HG02970 (cell line): ENCODE data around the gene NKX6-1.

Source experiments
- ATAC-seq: cut with Tn5 transposase; IDR thresholded peaks from one replicate; pipeline ENCODE4 v1.9.1; 2021; ENCODE audit warnings: mild to moderate bottlenecking, moderate library complexity, moderate number of reproducible peaks; ENCODE audit not compliant: unreplicated experiment, low FRiP score

NKX6-1 gene

DNA sequence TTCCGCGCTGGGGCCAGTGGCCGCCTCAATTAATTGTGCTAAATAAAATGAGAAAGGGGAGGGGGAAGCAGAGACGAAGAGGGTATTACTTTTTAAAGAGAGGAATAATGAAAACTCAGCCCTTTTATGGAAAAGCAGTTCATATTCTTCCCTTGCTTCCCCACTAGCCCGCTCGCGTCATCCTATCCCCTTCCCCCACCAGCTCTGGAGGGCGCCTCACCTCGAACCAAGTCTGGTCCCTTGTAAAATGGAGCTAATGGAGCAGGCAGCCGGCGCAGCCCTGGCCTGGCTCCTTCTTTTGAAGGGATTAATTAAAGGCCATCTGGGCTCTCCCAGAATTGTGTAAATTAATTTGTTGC is 511 bp upstream of the NKX6-1 start:
- no peak for ATAC-seq

DNA sequence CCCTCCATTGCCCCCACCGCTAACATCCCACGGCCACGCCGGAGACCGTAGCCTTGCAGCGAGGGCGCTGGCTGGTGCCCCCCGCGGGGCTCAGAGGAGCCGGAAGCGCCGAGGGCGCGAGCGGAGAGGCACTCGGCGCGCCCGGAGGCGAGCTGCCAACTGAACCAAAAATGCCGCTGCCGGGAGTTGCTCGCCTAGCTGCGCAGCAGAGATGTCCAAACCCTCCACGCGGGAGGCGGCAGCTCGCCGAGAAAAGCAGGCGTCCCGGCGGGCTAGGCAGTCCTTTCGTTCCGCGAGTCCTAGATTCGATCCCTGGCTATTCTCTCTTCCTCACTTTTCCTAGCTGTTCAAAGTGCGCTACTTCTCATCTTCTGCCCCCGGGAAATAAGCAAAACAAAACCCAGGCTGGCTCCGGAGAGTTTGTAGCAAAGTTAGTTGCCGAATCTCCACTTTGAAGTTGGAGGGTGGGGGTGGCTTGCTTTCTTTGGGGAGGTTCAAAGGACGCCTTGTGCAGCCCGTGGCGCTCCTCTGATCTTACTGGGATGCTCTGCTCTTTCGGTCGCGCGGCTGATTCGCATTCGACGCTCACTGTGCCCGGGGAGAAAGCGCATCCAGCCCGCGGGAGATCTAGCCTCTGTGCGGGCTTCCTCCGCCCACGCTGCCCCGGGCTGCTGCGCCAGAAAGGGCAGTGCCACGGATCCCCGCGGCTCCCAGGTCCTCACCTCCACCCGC is 723 bp downstream of the NKX6-1 start:
- no peak for ATAC-seq

DNA sequence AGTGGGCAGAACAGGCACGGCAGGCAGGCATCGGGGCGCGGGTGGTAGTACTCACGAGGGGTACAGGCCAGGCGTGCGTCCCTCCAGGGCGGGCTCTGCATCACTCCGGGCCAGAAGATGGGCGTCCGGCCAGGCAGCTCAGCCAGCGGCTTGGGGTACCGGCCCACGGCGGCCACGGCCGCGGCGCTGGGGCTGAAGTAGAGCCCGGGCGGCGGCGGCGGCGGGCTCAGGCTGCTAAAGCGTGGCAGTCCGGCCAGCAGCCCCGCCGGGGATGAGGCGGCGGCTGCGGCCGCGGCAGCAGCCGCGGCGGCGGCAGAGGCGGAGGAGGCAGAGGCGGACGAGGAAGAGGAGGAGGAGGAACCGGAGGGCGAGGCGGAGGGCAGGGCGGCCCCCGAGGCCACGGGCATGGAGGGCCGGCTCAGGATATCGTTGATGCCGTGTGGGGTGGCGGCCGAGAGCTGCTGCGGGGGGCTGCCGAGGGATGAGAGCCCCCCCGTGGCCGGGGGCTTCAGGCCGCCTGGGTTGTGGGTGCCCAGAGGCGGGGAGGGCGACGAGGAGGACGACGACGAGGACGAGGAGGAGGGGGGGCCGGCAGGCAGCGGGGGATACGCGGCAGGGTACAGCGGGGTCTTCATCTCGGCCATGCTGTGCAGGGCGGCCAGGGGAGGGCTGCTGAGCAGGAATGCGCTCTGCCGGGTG is 1.4 kb downstream of the NKX6-1 start:
- ATAC-seq = no peak

DNA sequence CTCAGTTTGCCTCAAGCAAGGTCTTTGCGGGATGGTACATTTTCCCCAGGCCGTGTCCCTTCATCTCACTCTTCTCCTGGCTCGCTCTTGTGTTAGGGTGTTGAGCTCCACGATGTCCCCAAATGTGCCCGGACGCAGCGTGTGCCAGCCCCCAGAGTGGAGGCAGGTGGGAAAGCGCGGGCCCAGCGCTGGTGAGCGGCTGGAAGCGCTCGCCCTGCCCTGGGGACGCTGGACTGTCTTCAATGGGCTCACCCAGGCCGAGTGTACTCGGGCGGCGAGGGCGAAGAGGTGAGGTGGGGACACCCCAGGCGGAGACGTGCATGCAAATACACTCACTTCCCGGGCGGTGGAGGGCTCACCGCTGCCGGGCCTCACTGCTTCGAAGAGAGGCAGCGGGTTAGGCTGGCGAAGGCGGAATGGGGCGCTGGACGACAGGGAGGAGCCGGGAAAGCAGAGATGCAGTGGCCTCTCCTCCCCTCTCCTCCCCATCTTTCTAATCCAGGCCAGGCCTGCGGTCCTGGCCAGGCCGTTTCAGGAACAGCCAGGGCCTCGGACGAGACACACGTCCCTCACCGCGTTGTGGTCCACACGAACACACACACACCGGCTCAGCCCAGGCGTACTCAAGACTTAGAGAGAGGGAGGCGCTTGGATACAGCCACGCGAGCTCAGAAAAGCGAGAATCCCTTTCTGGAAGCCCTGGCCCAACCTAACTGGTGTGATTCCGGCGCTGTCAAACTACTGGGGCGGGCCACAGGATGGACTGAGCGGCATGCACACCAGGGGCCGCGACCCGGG is 2.2 kb downstream of the NKX6-1 start:
- ATAC-seq = no peak

DNA sequence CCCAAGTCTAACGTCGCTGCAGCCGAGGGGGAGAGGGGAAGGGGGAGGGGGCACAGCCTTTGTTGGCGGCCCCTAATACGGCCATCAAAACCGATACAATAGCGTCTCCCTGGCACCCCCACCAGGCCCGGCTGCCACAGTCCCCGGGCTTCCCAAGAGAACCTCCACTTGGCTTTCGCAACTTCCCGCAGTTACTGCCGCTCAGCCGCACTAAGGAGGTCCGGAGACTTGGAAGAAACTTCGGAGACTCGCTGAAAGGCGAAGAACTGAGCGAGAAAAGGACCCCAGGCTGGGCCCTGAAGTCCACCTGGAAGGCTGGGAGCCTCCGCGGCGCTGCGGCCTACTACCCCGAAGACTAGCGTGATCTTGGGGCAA is 2.8 kb downstream of the NKX6-1 start:
- no peak for ATAC-seq

DNA sequence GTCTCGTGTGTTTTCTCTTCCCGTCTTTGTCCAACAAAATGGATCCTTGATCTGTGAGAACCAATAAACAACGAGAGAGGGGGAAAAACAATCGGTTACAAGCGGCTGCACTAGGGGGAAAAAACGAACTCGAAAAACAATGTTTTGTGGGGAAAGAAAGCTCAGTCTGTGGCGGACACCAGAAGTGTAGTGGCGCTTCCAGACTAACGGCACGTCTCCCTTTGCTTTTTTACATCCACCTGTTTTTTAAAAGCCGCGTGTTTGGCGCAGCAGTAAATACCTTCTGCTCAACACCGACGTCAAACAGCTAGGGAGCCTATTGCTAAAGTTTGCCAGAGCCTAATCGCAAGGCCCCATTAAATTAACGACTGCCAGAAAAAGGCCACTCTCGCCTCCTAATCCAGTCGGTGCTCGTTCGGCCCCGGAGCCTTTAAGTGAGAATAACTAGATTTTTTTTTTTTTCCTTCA is 3.3 kb downstream of the NKX6-1 start:
- no peak for ATAC-seq

DNA sequence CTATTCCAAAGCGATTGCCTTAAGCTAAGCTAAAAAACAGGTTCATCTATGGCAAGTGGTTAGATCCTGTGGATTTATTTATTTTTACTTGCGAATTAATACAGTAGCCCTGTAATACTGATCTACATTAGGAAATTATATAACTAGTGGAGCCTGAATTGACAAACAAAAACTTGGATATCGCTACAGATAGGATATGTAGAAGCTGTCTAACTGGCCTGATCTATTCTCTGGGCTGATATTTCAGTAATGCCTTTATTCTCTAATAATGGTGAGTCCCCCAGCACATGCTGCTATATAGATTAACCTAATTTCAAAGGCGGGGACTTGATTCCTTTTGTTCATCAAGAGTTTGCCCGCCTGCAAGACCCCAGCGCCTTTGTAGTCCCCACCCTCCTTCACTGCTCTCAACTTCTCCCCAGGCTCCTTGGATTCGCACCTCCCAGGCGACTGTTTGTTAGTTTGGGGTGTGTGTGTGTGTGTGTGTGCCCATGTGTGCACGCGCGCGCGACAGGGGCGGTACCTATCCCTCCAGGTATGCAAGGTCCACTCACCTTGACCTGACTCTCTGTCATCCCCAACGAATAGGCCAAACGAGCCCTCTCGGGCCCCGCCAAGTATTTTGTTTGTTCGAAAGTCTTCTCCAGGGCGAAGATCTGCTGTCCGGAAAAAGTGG is 3.8 kb downstream of the NKX6-1 start:
- no peak for ATAC-seq

DNA sequence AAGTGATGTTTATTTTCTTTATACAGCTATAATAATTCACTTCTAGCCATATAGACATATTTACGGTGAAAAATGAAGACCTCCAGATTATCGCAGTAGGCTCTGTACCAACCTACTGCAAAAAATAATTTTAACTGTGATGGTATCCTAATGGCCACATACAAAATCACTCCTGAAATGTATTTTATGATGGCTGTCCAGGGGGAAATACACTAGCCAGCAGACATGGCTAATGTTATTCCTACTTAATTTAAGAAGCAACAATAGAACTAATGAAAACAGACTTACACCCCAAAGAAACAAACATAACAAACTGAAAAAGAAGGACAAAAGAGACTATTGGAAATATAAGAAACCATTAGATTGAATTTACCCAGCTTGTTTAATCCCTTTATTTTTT is 4.6 kb downstream of the NKX6-1 start:
- no peak for ATAC-seq

DNA sequence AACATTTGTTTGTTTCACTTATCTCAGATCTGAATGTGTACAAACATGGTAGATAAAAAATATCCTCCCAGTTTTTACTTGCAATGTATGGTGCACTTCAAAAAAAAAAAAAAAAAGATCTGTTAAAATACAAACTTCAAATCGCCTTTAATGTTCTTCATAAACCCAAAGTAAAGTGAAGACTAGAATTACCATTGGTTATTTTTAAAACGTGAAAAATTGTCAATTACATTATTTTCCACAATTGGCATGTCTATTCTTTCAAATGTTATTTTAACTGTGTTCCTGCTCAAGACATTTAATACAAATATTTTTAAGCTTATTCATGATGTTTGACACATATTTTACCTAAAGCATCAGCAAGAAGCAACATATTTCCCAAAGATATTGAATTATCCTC is 5.0 kb downstream of the NKX6-1 start:
- ATAC-seq = no peak

DNA sequence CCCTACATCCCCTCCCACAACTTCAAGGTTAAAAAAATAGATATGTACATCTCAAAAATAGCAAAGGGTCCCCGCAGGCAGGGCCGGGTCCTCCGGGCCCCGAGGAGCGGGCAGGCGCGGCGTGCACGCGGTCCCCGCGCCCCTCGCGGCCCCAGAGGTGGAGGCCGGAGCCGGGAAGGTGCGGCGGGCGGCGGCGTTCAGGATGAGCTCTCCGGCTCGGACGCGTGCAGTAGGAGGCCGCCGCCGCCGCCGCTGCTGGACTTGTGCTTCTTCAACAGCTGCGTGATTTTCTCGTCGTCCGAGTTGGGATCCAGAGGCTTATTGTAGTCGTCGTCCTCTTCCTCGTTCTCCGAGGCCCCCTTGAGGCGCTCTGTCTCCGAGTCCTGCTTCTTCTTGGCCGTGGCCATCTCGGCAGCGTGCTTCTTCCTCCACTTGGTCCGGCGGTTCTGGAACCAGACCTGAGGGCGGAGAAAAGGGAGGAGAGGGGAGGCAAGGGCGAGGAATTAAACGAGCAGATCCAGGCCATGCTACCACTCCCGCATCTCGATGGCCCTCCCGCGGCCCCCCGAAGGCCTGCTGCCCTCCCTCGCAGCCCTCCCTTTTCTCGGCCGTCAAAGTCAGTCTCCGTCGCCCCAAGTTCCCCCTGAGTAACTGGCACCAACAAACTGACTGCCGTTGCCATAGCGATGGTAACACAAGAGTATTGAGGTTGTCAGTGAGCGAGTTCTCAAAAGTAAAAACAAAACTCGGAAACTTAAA is 5.8 kb downstream of the NKX6-1 start:
- ATAC-seq = no peak

DNA sequence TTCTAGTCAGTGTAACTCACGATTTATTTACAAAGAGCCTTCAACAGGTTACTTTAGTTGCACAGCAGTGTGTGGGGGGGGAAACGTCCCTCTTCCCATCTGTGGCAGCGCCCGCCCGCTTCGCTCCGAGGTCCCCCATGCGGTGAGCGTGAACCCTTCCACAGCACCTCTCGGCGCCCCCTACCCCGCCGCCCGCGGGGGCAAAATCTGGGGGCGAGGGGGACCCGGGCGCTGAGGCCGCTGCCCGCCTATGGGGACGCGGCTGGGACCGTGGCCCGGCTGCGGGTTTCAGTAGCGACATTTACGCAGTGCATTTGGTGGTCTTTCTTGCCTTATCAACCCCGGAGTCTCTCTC is 6.4 kb downstream of the NKX6-1 start:
- no peak for ATAC-seq

DNA sequence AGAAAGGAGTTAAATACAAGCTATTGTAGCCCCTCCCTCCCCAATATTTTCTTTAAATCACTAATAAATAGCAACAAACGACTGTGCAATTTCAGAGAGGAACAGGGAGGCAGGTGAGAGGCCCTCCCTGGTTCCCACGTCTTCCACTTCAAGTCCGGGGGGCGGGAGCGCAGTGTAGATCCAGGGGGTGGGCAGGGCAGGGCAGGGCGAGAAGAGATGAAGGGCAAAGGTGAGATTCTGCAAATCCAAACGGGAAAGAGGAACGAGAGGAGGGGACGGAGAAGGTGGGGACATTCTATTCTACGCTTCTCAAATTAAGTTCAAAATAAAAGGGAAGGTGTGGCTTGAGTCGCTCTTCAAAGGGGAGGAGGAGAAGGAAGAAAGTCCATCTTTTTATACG is 6.8 kb downstream of the NKX6-1 start:
- ATAC-seq = no peak

DNA sequence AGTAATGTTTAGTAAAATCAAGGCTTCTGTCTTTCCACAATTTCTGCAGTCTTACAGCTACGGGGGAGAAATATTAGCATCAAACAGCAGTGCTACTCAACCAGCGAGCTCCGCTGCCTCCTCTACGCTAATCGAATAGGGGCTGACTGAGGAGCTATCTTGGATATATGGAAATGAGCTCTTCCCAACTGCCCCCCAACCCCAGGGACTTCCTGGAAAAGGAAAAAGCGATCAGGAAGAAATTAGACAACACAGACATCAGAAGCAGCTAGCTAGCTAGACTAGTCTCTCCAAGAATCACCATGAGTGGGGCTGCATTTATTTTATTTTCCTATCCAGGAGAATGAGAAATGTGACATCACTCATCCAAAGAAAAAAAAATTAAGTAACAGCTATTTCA is 7.6 kb downstream of the NKX6-1 start:
- ATAC-seq = no peak

DNA sequence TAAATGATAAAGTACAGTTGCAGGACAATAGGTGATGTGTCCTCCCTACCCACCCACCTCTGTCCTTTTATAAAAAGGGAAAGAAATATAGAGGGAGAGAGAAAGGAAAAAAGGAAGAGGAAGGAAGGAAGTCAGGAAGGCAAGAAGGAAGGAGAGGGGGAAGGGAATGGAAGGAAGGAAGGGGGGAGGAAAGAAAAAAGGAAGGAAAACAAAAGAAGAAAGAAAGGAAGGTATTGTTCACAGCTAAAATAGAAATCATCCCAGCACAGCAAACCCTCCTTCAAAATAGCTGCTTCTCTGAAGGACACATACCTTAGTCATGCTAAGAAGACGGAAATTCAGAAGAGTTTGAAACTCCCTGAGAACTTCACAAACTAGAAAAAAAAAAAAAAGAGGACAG is 8.4 kb downstream of the NKX6-1 start:
- no peak for ATAC-seq

DNA sequence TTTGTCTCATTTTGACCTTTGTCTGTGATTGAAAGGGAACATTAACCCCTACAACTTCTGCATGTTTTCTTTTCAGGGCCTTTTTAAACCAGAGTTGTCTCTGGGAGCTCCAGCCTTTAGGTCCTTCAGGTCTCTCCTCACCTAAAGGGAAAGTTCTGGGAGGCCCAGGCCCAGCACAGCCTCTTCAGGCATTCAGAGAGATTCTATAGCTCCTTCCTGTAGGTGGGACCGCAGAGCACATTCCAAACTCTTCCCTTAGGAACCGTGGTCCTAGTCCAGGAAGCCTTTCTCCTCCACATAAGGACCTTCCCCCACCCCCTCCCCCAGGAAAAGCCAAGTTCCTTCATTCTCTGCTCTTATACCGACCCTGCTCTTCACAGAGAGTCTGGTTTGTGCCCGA is 14.9 kb downstream of the NKX6-1 start:
- ATAC-seq = no peak

DNA sequence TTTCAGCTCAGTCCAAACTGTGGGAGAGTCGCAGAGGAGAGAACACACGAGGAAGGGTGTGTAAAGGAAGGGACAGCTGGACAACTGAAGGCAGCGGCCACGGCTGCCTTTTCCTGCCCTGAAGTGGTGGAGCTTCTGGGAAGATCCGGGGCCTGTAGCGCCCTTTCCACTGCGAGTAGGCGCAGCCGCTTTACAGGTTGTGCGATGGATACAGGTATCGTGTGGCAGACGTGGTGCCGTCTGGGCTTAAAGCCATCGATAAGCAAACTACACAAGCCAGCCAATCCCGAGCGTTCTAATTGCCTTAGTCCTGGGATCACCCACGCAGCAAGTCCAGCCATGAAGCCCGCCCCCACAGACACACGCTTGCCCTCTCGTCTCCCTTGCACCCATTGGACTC is 15.4 kb downstream of the NKX6-1 start:
- no peak for ATAC-seq

DNA sequence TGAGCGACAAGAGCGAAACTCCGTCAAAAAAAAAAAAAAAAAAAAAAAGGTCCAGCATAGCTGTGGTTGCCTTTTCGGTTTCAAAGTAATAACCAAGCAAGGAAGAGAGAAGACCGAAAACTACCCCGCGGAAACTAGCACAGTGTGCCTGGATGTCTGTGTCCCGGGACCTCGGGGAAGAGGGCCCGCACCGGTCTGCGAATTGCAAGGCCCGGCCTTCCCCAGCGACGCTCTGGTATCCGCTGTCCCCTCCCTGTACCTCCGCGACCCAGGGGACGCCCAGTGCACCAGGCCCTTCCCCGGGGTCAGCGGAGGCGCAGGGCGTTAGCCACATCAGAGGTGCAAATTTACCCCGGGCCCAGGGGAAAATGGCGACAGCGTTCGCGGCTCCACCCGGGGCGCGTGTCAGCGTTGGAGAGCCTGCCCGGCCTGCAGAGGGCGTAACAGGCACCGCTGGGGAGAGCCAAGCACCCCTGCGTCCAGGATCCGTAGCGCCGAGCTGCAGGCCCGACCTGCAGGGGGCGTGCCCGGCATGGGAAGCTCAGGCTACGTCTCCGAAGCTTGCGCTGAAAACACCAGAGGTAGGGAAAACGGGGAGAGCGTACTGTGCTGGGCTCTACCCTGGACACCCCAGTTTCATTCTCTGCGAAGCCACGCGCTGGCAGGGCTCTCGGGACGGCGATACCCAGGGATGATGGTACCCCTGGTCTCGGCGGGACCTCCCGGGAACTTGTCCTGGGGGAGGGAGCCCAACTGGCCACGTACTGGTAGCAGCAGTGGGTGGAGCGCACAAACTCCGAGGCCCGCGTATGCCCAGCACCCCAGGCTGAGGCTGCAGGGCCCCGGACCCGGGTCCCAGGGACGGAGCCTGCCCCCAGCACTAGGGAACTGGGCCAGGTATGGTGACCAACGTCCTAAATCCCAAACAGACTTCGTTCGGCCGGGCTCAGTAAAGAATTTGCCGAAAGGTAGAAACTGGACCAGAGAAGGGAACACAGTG is 16.2 kb downstream of the NKX6-1 start:
- no peak for ATAC-seq

DNA sequence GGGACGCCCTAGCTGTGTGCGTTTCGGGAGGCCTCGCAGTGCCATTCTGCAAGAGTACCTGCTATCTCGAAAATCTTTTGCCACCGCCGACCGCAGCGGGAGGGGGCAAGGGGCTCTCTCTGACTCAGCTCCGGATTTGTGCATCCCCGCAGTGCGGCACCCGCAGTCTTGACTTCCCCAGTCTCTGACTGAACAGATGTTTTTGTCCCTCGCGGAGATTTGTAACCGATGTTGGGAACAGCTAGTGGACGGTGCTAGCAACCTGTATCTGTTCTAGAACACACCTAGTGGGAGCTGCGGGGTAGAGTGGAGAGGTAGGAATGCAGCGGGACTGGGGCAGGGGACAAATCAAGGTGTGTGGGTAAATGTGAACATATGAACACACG is 17.2 kb downstream of the NKX6-1 start:
- ATAC-seq = no peak
